GM23338 (cell line): ENCODE results near the gene TRAF7. TPM values are rescaled to one million over a fixed set of nuclear protein-coding genes. Genes with fewer than 3 reads are reported as not detected.
A peak's percentile ranks its signal among the peaks of the same experiment; 100 is the strongest.

ENCODE experiments used
- ATAC-seq: fragments of 200-7000 bp; cut with Tn5 transposase; 3 replicates; pipeline ENCODE4 v1.9.1; 2020
- DNase-seq: peaks from one replicate; pipeline ENCODE4 v3.0.0-alpha.2; 2015; ENCODE audit warnings: low spot score
- H2AFZ ChIP-seq: fragments of 200-600 bp; sonication (generic); 2 replicates; pipeline ENCODE4 v1.8.0; 2016; ENCODE audit warnings: antibody characterized with exemption, mild to moderate bottlenecking, moderate library complexity
- H3F3A ChIP-seq: fragments of 200-600 bp; sonication (generic); replicated peaks from 2 replicates; pipeline ENCODE4 v1.8.0; 2017; ENCODE audit warnings: antibody characterized with exemption, mixed run types, low read depth
- H3K27ac ChIP-seq: fragments of 200-600 bp; sonication (generic); 2 replicates; pipeline ENCODE4 v1.6.1; 2016; ENCODE audit warnings: low read depth
- H3K27me3 ChIP-seq: fragments of 200-600 bp; sonication (generic); 2 replicates; pipeline ENCODE4 v1.8.0; 2016; ENCODE audit warnings: mild to moderate bottlenecking, mixed run types, moderate library complexity; ENCODE audit not compliant: insufficient read depth
- H3K36me3 ChIP-seq: fragments of 200-600 bp; sonication (generic); 2 replicates; pipeline ENCODE4 v1.8.0; 2016; ENCODE audit warnings: mild to moderate bottlenecking; ENCODE audit not compliant: insufficient read depth
- H3K4me1 ChIP-seq: fragments of 200-600 bp; sonication (generic); 2 replicates; pipeline ENCODE4 v1.8.0; 2016; ENCODE audit warnings: mild to moderate bottlenecking, moderate library complexity; ENCODE audit not compliant: insufficient read depth
- H3K4me2 ChIP-seq: fragments of 200-600 bp; sonication (generic); 2 replicates; pipeline ENCODE4 v1.7.1; 2017; ENCODE audit warnings: mixed run types
- H3K4me3 ChIP-seq: fragments of 200-600 bp; sonication (generic); 2 replicates; pipeline ENCODE4 v1.6.1; 2016; ENCODE audit warnings: mixed run types
- H3K79me2 ChIP-seq: fragments of 200-600 bp; sonication (generic); replicated peaks from 2 replicates; pipeline ENCODE4 v1.8.0; 2017; ENCODE audit warnings: mild to moderate bottlenecking; ENCODE audit not compliant: insufficient read depth
- H3K9me2 ChIP-seq: fragments of 200-600 bp; sonication (generic); 2 replicates; pipeline ENCODE4 v1.8.0; 2017; ENCODE audit not compliant: insufficient read depth
- H4K20me1 ChIP-seq: fragments of 200-600 bp; sonication (generic); replicated peaks from 2 replicates; pipeline ENCODE4 v1.8.0; 2017; ENCODE audit warnings: mild to moderate bottlenecking; ENCODE audit not compliant: insufficient read depth
- H3K27ac Mint-ChIP-seq: 2 replicates; pipeline ENCODE4 v1.8.0; 2020; ENCODE audit warnings: inconsistent platforms, mild to moderate bottlenecking, moderate library complexity, mixed read lengths
- H3K27me3 Mint-ChIP-seq: 3 replicates; pipeline ENCODE4 v1.8.0; 2022; ENCODE audit warnings: low read depth, mild to moderate bottlenecking, moderate library complexity, mixed read lengths, inconsistent platforms; ENCODE audit not compliant: insufficient read depth, poor library complexity
- H3K36me3 Mint-ChIP-seq: 3 replicates; pipeline ENCODE4 v1.8.0; 2021; ENCODE audit warnings: low read depth, mild to moderate bottlenecking, inconsistent platforms, moderate library complexity, mixed read lengths
- H3K4me1 Mint-ChIP-seq: 3 replicates; pipeline ENCODE4 v1.8.0; 2020; ENCODE audit warnings: mild to moderate bottlenecking, inconsistent platforms, mixed read lengths
- H3K4me3 Mint-ChIP-seq: 3 replicates; pipeline ENCODE4 v1.8.0; 2021; ENCODE audit warnings: moderate library complexity, mild to moderate bottlenecking, inconsistent platforms, mixed read lengths
- H3K9me3 Mint-ChIP-seq: 3 replicates; pipeline ENCODE4 v1.8.0; 2020; ENCODE audit warnings: moderate library complexity, mild to moderate bottlenecking, inconsistent platforms, mixed read lengths
- CREB1 ChIP-seq: fragments of 250-450 bp; sonication (Bioruptor Pico); IDR thresholded peaks from 2 replicates; pipeline ENCODE4 v1.5.0; 2020; ENCODE audit warnings: low read depth, mild to moderate bottlenecking, moderate library complexity
- EZH2 ChIP-seq: fragments of 200-600 bp; sonication (generic); IDR thresholded peaks from one replicate; pipeline ENCODE4 v1.8.0; 2017; ENCODE audit warnings: antibody characterized with exemption, mild to moderate bottlenecking, low read depth; ENCODE audit not compliant: unreplicated experiment
- EZH2phosphoT487 ChIP-seq: fragments of 200-600 bp; sonication (generic); IDR thresholded peaks from one replicate; pipeline ENCODE4 v1.8.1; 2018; ENCODE audit warnings: antibody characterized with exemption; ENCODE audit not compliant: unreplicated experiment
- JUNB ChIP-seq: IDR thresholded peaks from one replicate; pipeline ENCODE4 v1.6.1; 2016; ENCODE audit warnings: antibody characterized with exemption; ENCODE audit not compliant: unreplicated experiment
- NANOG ChIP-seq: IDR thresholded peaks from 2 replicates; pipeline ENCODE4 v1.6.1; 2016; ENCODE audit warnings: antibody characterized with exemption, borderline replicate concordance
- POLR2AphosphoS5 ChIP-seq: IDR thresholded peaks from 2 replicates; pipeline ENCODE4 v1.6.1; 2016; ENCODE audit warnings: antibody characterized with exemption, low read depth
- STAT1 ChIP-seq: IDR thresholded peaks from one replicate; pipeline ENCODE4 v1.6.1; 2016; ENCODE audit warnings: antibody characterized with exemption; ENCODE audit not compliant: unreplicated experiment
- ZNF114 ChIP-seq: fragments of 250-450 bp; sonication (Bioruptor Pico); IDR thresholded peaks from 2 replicates; pipeline ENCODE4 v1.5.0; 2020; ENCODE audit warnings: mild to moderate bottlenecking, moderate library complexity
- ZNF331 ChIP-seq: fragments of 250-450 bp; sonication (Bioruptor Pico); IDR thresholded peaks from 2 replicates; pipeline ENCODE4 v1.5.0; 2020; ENCODE audit warnings: low read depth, mild to moderate bottlenecking, moderate library complexity
- long read RNA-seq: library from polyadenylated mRNA; unstranded; transcript quantifications from one replicate; pipeline ENCODE4 v2.0.0, GENCODE V29; 2020; ENCODE audit not compliant: unreplicated experiment
- polyA plus RNA-seq: library from polyadenylated mRNA; unstranded; fragments of >200 nt; fragmentation: Nextera tagmentation; extraction: Ambion mirVana; gene quantifications from 2 replicates; pipeline ENCODE4 v1.2.1, GENCODE V29; 2016
- total RNA-seq: library from RNA; depleted of rRNA; stranded (reverse); fragments of >200 nt; shearing (Covaris generic); gene quantifications from 2 replicates; pipeline ENCODE4 v1.2.3, GENCODE V29; 2014; rRNA removed
- TF ChIP-seq, protein P1 (sequence below): IDR thresholded peaks from one replicate; pipeline ENCODE4 v1.6.1; 2018; ENCODE audit warnings: antibody characterized with exemption; ENCODE audit not compliant: unreplicated experiment
- TF ChIP-seq, protein P2 (sequence below): fragments of 250-450 bp; sonication (Bioruptor Pico); IDR thresholded peaks from 2 replicates; pipeline ENCODE4 v1.5.0; 2020; ENCODE audit warnings: mild to moderate bottlenecking, moderate library complexity
- TF ChIP-seq, protein P3 (sequence below), 2 experiments: fragments of 200-600 bp in 1 of 2; sonication (generic) in 1 of 2; conservative IDR thresholded peaks; 2 replicates each; pipeline versions ENCODE4 v1.5.1 to v1.6.1; 2016 to 2017; ENCODE audit warnings: antibody characterized with exemption in 2 of 2, low read depth in 2 of 2, mild to moderate bottlenecking in 2 of 2, moderate library complexity in 1 of 2
- TF ChIP-seq, protein P4 (sequence below): IDR thresholded peaks from 2 replicates; pipeline ENCODE4 v1.6.1; 2016; ENCODE audit warnings: antibody characterized with exemption

TRAF7 gene
- total RNA-seq, result 133 and 143 TPM in 2 replicates
- polyA plus RNA-seq, result 36.4 and 41.4 TPM in 2 replicates
- long read RNA-seq, transcript TRAF7-201 (21 exons, 3,700 nt), result major isoform, 9 of 21 reads
- long read RNA-seq, partial matches to known transcripts, result 4 of 21 reads
- long read RNA-seq, other reads (novel, unspliced or antisense), result 7 of 21 reads

DNA sequence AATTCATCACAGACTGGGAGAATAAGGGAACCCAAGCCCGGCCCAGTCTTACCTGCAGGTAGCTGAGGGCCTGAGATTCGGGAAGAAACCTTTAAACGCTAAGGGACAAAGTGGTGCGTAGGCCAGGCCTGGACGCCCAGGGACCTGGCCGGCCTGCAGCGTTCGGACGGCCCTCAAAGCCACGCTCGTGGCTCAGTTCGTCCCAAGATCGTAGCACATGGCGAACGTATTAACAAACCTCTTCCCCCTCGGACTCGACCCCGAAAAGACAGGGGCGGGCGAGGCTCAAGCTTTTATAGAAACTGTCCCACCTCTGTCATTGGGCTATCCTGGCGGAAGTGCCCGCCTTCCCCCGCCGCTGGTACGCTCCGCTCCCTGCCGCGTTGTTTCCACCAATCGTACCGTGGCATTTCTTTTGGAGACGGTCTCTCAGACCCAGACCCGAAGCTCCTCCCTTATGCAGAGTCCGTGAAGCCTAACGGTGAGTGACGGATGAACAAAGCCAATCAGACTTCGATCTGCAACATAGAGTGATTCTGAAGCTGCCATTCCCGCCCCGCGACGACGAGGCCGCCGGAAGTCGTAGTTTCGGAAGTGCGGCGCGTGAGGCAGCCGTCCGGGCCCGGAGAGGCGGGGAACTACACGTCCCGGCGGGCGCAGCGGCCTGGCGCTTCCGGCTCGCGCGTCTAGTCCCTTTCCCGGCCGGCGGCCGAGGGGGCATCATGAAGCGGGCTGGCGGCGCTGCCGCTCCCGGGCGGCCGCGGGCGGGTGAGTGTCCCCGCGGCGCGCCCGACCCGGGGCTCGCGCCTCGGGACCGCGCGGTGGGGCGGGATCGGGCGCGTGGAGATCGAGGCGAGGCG is at the start of gene TRAF7:
Gene TRAF7 (plus strand): TSS at position 692 of the 860 bp plus-strand sequence. CDS start 8,139 bp downstream, outside the sequence.
- Mint-ChIP-seq H3K27me3 (peaks cover 59% of the 10 kb centered on the region), H3K9me3 (peaks cover 21% of the 10 kb centered on the region), H3K27ac (peak within 1 kb of the TSS; percentile 98), H3K4me1 (peaks cover 51% of the 10 kb centered on the region), H3K36me3 (peaks cover 50% of the 10 kb centered on the region), H3K4me3 (peak within 1 kb of the TSS; percentile 93)
- TF ChIP-seq ZNF331 (CRISPR knock-in tag) (no peak), STAT1 (no peak), CREB1 (peak; percentile 86), JUNB (no peak), ZNF114 (peak; percentile 94; the same call in 1 of the 2 replicates), POLR2AphosphoS5 (peak; percentile 100), NANOG (no peak), EZH2phosphoT487 (no peak), EZH2 (no peak)
- TF ChIP-seq, protein P1, sequence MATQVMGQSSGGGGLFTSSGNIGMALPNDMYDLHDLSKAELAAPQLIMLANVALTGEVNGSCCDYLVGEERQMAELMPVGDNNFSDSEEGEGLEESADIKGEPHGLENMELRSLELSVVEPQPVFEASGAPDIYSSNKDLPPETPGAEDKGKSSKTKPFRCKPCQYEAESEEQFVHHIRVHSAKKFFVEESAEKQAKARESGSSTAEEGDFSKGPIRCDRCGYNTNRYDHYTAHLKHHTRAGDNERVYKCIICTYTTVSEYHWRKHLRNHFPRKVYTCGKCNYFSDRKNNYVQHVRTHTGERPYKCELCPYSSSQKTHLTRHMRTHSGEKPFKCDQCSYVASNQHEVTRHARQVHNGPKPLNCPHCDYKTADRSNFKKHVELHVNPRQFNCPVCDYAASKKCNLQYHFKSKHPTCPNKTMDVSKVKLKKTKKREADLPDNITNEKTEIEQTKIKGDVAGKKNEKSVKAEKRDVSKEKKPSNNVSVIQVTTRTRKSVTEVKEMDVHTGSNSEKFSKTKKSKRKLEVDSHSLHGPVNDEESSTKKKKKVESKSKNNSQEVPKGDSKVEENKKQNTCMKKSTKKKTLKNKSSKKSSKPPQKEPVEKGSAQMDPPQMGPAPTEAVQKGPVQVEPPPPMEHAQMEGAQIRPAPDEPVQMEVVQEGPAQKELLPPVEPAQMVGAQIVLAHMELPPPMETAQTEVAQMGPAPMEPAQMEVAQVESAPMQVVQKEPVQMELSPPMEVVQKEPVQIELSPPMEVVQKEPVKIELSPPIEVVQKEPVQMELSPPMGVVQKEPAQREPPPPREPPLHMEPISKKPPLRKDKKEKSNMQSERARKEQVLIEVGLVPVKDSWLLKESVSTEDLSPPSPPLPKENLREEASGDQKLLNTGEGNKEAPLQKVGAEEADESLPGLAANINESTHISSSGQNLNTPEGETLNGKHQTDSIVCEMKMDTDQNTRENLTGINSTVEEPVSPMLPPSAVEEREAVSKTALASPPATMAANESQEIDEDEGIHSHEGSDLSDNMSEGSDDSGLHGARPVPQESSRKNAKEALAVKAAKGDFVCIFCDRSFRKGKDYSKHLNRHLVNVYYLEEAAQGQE, result peak; percentile 33
- TF ChIP-seq, protein P2, sequence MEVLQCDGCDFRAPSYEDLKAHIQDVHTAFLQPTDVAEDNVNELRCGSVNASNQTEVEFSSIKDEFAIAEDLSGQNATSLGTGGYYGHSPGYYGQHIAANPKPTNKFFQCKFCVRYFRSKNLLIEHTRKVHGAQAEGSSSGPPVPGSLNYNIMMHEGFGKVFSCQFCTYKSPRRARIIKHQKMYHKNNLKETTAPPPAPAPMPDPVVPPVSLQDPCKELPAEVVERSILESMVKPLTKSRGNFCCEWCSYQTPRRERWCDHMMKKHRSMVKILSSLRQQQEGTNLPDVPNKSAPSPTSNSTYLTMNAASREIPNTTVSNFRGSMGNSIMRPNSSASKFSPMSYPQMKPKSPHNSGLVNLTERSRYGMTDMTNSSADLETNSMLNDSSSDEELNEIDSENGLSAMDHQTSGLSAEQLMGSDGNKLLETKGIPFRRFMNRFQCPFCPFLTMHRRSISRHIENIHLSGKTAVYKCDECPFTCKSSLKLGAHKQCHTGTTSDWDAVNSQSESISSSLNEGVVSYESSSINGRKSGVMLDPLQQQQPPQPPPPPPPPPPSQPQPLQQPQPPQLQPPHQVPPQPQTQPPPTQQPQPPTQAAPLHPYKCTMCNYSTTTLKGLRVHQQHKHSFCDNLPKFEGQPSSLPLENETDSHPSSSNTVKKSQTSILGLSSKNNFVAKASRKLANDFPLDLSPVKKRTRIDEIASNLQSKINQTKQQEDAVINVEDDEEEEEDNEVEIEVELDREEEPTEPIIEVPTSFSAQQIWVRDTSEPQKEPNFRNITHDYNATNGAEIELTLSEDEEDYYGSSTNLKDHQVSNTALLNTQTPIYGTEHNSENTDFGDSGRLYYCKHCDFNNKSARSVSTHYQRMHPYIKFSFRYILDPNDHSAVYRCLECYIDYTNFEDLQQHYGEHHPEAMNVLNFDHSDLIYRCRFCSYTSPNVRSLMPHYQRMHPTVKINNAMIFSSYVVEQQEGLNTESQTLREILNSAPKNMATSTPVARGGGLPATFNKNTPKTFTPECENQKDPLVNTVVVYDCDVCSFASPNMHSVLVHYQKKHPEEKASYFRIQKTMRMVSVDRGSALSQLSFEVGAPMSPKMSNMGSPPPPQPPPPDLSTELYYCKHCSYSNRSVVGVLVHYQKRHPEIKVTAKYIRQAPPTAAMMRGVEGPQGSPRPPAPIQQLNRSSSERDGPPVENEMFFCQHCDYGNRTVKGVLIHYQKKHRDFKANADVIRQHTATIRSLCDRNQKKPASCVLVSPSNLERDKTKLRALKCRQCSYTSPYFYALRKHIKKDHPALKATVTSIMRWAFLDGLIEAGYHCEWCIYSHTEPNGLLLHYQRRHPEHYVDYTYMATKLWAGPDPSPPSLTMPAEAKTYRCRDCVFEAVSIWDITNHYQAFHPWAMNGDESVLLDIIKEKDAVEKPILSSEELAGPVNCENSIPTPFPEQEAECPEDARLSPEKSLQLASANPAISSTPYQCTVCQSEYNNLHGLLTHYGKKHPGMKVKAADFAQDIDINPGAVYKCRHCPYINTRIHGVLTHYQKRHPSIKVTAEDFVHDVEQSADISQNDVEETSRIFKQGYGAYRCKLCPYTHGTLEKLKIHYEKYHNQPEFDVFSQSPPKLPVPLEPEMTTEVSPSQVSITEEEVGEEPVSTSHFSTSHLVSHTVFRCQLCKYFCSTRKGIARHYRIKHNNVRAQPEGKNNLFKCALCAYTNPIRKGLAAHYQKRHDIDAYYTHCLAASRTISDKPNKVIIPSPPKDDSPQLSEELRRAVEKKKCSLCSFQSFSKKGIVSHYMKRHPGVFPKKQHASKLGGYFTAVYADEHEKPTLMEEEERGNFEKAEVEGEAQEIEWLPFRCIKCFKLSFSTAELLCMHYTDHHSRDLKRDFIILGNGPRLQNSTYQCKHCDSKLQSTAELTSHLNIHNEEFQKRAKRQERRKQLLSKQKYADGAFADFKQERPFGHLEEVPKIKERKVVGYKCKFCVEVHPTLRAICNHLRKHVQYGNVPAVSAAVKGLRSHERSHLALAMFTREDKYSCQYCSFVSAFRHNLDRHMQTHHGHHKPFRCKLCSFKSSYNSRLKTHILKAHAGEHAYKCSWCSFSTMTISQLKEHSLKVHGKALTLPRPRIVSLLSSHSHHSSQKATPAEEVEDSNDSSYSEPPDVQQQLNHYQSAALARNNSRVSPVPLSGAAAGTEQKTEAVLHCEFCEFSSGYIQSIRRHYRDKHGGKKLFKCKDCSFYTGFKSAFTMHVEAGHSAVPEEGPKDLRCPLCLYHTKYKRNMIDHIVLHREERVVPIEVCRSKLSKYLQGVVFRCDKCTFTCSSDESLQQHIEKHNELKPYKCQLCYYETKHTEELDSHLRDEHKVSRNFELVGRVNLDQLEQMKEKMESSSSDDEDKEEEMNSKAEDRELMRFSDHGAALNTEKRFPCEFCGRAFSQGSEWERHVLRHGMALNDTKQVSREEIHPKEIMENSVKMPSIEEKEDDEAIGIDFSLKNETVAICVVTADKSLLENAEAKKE (CRISPR knock-in tag), result no peak
- TF ChIP-seq, protein P3, sequence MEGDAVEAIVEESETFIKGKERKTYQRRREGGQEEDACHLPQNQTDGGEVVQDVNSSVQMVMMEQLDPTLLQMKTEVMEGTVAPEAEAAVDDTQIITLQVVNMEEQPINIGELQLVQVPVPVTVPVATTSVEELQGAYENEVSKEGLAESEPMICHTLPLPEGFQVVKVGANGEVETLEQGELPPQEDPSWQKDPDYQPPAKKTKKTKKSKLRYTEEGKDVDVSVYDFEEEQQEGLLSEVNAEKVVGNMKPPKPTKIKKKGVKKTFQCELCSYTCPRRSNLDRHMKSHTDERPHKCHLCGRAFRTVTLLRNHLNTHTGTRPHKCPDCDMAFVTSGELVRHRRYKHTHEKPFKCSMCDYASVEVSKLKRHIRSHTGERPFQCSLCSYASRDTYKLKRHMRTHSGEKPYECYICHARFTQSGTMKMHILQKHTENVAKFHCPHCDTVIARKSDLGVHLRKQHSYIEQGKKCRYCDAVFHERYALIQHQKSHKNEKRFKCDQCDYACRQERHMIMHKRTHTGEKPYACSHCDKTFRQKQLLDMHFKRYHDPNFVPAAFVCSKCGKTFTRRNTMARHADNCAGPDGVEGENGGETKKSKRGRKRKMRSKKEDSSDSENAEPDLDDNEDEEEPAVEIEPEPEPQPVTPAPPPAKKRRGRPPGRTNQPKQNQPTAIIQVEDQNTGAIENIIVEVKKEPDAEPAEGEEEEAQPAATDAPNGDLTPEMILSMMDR (conservative IDR thresholded peaks at IDR 0.05; ENCODE audit: low read depth in 2 of 2), result no peak
- TF ChIP-seq, protein P4, sequence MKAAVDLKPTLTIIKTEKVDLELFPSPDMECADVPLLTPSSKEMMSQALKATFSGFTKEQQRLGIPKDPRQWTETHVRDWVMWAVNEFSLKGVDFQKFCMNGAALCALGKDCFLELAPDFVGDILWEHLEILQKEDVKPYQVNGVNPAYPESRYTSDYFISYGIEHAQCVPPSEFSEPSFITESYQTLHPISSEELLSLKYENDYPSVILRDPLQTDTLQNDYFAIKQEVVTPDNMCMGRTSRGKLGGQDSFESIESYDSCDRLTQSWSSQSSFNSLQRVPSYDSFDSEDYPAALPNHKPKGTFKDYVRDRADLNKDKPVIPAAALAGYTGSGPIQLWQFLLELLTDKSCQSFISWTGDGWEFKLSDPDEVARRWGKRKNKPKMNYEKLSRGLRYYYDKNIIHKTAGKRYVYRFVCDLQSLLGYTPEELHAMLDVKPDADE, result peak; percentile 94
- peak; percentile 100 for DNase-seq
- Histone ChIP-seq H3K4me1 (peaks cover 42% of the 10 kb centered on the region), H3K4me3 (peak within 1 kb of the TSS; percentile 99), H3K9me2 (no peaks in the 10 kb centered on the region), H3F3A (peaks cover 47% of the 10 kb centered on the region), H3K27me3 (no peaks in the 10 kb centered on the region), H3K4me2 (peak within 1 kb of the TSS; percentile 100), H3K79me2 (peaks cover 71% of the 10 kb centered on the region), H2AFZ (no peak within 1 kb of the TSS), H4K20me1 (peaks cover 37% of the 10 kb centered on the region), H3K27ac (peak within 1 kb of the TSS; percentile 95), H3K36me3 (peaks cover 21% of the 10 kb centered on the region; the same call in 1 of the 2 replicates)
- peak; percentile 66 for ATAC-seq
